GM18507 (cell line): ENCODE results near the gene CFAP58.
"Not testable (repeated sequence)": the region's sequence is repeated elsewhere in the genome, so short reads cannot be mapped to it uniquely, and the experiment has no call there.

ENCODE experiments used
- DNase-seq: peaks from one replicate; pipeline ENCODE4 v3.0.0; 2011; ENCODE audit warnings: low read depth; ENCODE audit not compliant: insufficient read length; ENCODE audit errors: extremely low spot score
- FAIRE-seq: peaks from 2 replicates; lab custom pipeline; 2011; peaks lifted over from hg19 to GRCh38; lab: Jason Lieb, UNC

CFAP58 gene

GRCh38 chr10:104465575-104465974 lies 111.9 kb downstream of the CFAP58 start:
- DNase-seq, FAIRE-seq: not testable (repeated sequence)

DNA sequence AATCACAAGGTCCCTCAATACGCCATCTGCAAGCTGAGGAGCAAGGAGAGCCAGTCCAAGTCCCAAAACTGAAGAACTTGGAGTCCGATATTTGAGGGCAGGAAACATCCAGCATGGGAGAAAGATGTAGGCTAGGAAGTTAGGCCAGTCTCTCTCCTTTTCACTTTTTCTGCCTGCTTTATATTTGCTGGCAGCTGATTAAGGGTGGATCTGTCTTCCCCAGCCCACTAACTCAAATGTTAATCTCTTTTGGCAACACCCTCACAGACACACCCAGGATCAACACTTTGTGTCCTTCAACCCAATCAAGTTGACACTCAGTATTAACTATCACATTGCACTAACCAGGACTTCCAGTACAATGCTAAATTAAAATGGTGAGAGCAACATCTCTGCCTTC lies 115.2 kb downstream of the CFAP58 start:
- not testable (repeated sequence) for FAIRE-seq

GRCh38 chr10:104472505-104472904 lies 118.9 kb downstream of the CFAP58 start:
- FAIRE-seq: no peak
- DNase-seq: no peak

More for the DNA sequence above, 115.2 kb downstream of the CFAP58 start:
- not testable (repeated sequence) for DNase-seq

DNA sequence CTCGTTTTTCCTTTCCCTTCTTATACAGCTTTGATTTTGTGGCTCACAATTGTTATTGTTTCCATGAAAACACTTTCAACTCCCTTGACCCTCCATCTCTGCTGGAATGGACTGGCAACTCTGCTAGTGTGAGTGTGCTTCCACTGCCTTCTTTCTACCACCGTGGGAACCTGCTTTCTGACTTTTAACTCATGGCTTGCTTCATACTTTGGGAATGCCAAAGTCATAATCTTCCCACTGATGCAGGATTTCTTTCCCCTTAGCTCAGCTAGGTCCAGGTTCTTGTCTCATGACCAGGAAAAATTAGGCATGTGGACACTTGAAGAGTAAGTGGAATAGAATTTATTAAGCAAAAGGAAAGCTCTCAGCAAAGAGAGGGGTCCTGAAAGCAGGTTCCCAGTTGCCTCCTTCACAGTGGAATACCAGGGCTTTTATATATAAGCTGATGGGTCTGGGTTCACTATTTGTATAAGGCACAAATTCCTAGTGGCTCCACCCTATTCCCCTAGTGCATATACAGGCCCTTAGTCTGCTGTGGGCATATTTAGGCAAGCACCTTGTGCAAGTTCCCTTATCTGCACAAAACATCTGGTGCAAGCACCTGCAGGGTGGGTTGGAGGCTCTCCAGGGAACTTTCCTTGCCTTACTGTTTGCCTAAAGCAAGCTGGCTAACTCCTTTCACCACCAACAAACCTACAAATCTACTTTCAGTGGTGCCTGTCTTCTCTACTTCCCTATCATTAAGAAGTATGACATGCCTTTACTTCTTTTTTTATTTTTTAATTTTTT lies 119.5 kb downstream of the CFAP58 start:
- no peak for FAIRE-seq
- DNase-seq: no peak

GRCh38 chr10:104478380-104478779 lies 124.7 kb downstream of the CFAP58 start:
- FAIRE-seq: no peak
- DNase-seq: no peak

GRCh38 chr10:104479906-104480593 lies 126.4 kb downstream of the CFAP58 start:
- FAIRE-seq: no peak
- DNase-seq: no peak

- FAIRE-seq (no peak), DNase-seq (no peak)
Measured at GRCh38 chr10:104480797-104481196, 127.2 kb downstream of the CFAP58 start.

- DNase-seq: no peak
- FAIRE-seq: no peak
Measured at GRCh38 chr10:104483582-104483981, 129.9 kb downstream of the CFAP58 start.

DNA sequence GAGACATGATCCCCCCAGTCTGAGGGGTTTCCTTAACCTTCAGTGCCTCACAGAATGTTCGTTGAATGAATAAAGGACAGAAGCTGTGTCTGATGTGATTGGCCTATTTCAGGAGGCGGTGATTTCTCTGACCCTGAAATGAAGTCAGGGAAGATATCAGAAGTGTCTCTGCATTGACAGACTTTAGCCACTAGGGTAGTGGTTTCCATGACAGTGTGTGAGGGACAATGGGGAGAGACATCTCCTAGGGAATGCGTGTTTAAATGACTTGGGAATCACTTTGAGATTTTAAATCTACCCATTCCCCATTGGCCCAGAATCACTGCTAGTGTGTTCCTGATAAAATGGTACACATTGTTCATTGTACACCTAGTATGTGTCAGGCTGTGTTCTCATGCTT lies 132.0 kb downstream of the CFAP58 start:
- no peak for FAIRE-seq

DNA sequence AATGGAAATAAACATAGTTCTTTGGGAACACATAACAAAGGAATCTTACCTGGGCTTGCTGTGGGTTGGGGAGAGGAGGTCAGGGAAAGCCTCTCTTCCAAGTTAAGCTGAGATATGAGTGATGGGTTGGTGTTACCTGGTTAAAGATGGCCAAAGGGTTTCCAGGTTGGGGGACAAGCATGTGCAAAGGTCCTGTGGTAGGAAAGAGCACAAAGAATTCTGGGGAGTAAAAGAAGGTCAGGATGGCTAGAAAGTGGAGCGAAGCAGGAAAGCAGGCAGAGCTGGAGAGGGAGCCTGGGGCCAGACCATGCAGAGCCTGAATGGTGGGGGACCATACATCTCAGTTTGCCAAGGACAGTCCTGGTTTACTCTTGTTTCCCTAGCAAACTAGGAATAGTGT lies 133.2 kb downstream of the CFAP58 start:
- FAIRE-seq (no peak), DNase-seq (no peak)

More for the DNA sequence above, 132.0 kb downstream of the CFAP58 start:
- no peak for DNase-seq

GRCh38 chr10:104487794-104488438 lies 134.3 kb downstream of the CFAP58 start:
- no peak for FAIRE-seq
- DNase-seq: no peak

- DNase-seq (no peak), FAIRE-seq (no peak)
Measured at GRCh38 chr10:104488439-104488832, 134.8 kb downstream of the CFAP58 start.

DNA sequence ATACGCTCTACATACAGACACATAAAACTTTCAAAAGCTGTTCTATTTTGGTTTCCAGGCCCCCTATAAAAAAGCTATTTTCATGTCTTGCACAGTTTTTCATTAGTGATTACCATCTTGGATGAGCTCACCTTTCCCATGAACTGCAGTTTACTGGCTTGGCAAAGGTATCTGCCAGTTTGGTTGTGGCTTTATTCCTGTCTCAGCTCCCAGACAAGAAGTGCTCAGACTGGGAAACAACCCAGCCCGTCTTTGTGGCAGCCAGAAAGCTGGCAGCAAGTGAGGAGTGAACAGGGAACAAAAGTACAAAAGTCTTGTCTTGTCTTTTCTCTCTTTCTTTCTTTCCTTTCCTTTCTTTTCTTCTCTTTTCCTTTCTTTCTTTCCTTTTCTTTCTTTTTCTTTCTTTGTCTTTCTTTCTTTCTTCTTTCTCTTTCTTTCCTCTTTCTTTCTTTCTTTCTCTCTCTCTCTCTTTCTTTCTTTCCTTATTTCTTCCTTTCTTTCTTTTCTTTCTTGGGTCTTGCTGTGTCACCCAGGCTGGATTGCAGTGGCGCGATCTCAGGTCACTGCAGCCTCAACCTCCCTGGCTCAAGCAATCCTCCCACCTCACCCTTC lies 138.8 kb downstream of the CFAP58 start:
- FAIRE-seq: no peak
- no peak for DNase-seq

- FAIRE-seq (no peak), DNase-seq (no peak)
Measured at GRCh38 chr10:104498347-104499081, 144.9 kb downstream of the CFAP58 start.

GRCh38 chr10:104501449-104501848 lies 147.8 kb downstream of the CFAP58 start:
- no peak for FAIRE-seq
- no peak for DNase-seq

GRCh38 chr10:104501864-104502579 lies 148.4 kb downstream of the CFAP58 start:
- no peak for DNase-seq
- no peak for FAIRE-seq

GRCh38 chr10:104502907-104503306 lies 149.3 kb downstream of the CFAP58 start:
- FAIRE-seq: no peak

More at GRCh38 chr10:104502907-104503306, 149.3 kb downstream of the CFAP58 start:
- no peak for DNase-seq
